ENCODE data around the gene KLK12. TPM values are rescaled to one million over a fixed set of nuclear protein-coding genes. Genes with fewer than 3 reads are reported as not detected.

Gene KLK12
- total and polyA plus RNA-seq, 2 of the 13 experiments (the other 11 are each of a cell fraction or from before 2014, with no cell fraction given), result not detected

GRCh38 chr19:51083181-51083580 is 48.4 kb upstream of the KLK12 start (continued):
- no peak for TF ChIP-seq ZNF142 (CRISPR knock-in tag; IDR thresholded peaks at IDR 0.05)

- H3K36me3 ChIP-seq (replicated peaks in 1 of 2; ENCODE audit: control insufficient read depth in 1 of 2, insufficient read depth in 2 of 2, low read length in 2 of 2), result no peaks in the 10 kb centered on the region
- no peaks in the 10 kb centered on the region for H3K4me1 ChIP-seq (ENCODE audit: insufficient read depth, low read length)
- WGBS (ENCODE audit: low lambda C conversion rate), result 1% methylated on average over 7 of the region's 7 CpGs
- H3K27ac ChIP-seq (ENCODE audit: extremely low read length, insufficient read depth, low read length), result no peak within 1 kb of the TSS
- TF ChIP-seq CC2D1A (CRISPR knock-in tag; IDR thresholded peaks at IDR 0.05) (no peak), KLF12 (CRISPR knock-in tag; IDR thresholded peaks at IDR 0.05; ENCODE audit: borderline replicate concordance) (no peak), ZNF264 (CRISPR knock-in tag; IDR thresholded peaks at IDR 0.05) (no peak), SMARCE1 (IDR thresholded peaks at IDR 0.05; ENCODE audit: borderline replicate concordance) (no peak), ZNF510 (CRISPR knock-in tag; IDR thresholded peaks at IDR 0.05; ENCODE audit: low read depth) (no peak)
- H4K20me1 ChIP-seq (ENCODE audit: insufficient read depth, low read length), result no peaks in the 10 kb centered on the region
- H3K9ac ChIP-seq (ENCODE audit: insufficient read depth, low read depth, low read length), result no peak within 1 kb of the TSS
- H3K9me3 ChIP-seq (ENCODE audit: low read length), result no peaks in the 10 kb centered on the region
- H3K4me3 ChIP-seq (replicated peaks in 1 of 3; ENCODE audit: insufficient read depth in 1 of 3, low read depth in 2 of 3, low read length in 3 of 3), result no peak within 1 kb of the TSS
- CTCF ChIA-PET (ENCODE audit: low intra/inter-chr PET ratio, low total read pairs), result no interaction called here
- FAIRE-seq (no peak), ATAC-seq (no peak), DNase-seq (ENCODE audit: low spot score) (no peak)
- in situ Hi-C loops (cut with HindIII; ENCODE audit: extremely low pct_ligation_motif_present, low pct_unique_long_range_greater_than_20kb), result loop anchor here (25.0 kb wide), 1 partner anchor 145 kb away; no protein-coding TSS in a partner anchor
- POLR2A ChIA-PET, result no interaction called here
- H2AFZ ChIP-seq (ENCODE audit: low read length), result no peak within 1 kb of the TSS
- no peaks in the 10 kb centered on the region for H3K79me2 ChIP-seq (ENCODE audit: insufficient read depth, low read length)
- BruUV-seq (replicated peaks), result no TSS peak
- H3K27me3 ChIP-seq (ENCODE audit: control insufficient read depth in 1 of 2, insufficient read depth in 2 of 2, low read length in 2 of 2), result peaks cover 3 to 36% of the 10 kb centered on the region in 2 experiments; a peak in 4 of 5 replicates
- intact Hi-C loops (cut with micrococcal nuclease; ENCODE audit: unreplicated experiment), result no loop called here
- no peak within 1 kb of the TSS for H3K4me2 ChIP-seq (ENCODE audit: low read depth, low read length)
Measured at GRCh38 chr19:51082611-51083010, 47.8 kb upstream of the KLK12 start, which contains the start of gene KLK14. Gene KLK14, minus strand, starts transcription at chr19:51082887. Its CDS starts 273 bp downstream, at chr19:51082614.

Measured in HepG2 (cell line).